Body of pancreas (tissue), 4 donors: ENCODE results near the gene QSOX1.

Experiments used
- CTCF ChIP-seq, 7 experiments: fragments of 450-650 bp in 4 of 7; fragments of 200-600 bp in 3 of 7; sonication (generic) in 3 of 7; IDR thresholded peaks; one replicate each; pipeline ENCODE4 v1.5.1; 2016 to 2019; ENCODE audit warnings: antibody characterized with exemption in 7 of 7
- POLR2A ChIP-seq, 3 donors: fragments of 450-650 bp; IDR thresholded peaks; one replicate each; pipeline ENCODE4 v1.6.1; 2016; ENCODE audit warnings: antibody characterized with exemption in 3 of 3, mild to moderate bottlenecking in 2 of 3

DNA sequence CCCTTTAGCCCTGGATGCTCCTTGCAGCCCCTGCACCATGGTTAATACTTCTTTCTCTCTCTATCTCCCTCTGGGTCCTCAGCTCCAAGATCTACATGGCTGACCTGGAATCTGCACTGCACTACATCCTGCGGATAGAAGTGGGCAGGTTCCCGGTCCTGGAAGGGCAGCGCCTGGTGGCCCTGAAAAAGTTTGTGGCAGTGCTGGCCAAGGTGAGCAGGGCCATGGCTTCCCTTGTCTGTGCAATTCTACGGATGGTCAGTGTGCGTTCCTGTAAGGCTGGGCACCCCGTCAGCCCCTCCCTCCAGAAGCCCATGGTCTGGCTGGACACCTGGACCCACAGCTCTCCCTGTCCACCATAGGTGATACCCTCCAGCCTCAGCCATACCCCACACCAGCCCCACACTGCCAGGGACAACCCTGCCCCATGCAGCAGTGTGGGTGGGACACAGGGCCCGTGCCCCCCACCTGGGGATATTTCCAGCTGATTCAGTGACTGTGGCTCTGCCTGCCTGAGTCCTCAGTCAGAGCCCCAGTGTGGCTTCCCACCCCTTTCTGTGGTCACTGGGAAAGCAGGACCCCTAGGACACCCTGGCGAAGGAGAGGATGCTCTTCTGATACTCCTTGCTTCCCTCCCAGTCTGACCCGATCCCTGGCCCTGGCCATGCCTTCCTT, 31.4 kb downstream of the QSOX1 start:
- TF ChIP-seq CTCF (IDR thresholded peaks at IDR 0.05) (no peak), POLR2A (IDR thresholded peaks at IDR 0.05) (no peak)
